ENCODE measurements around the gene EPS8.

DNA sequence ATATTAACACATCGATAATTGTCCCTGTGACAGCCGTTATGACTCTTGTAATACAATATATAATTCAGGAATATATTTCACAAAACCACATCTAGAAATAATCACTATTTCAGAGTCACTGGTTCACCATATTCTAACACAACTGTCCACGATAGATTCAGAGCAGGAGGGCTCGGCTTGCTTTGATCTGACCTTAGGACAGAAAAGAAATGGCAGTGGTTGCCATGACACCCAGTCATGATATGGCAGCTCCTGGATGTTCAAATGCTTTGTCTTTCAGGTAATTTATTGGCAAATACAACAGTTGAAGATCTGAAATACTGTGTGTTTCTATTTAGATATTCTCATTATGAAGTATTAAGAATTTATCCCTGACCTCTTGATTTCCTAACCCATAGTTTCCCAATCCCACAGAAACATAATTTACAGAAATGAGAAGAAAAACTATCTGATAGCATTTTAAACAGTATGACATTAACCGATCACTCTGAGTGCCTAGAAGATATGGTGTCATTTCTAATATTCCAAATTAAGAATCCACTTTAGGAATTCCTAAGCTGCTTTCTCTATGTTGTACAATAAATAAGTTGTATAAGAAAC lies 116.4 kb downstream of the EPS8 start:
- TF ChIP-seq, protein P1, sequence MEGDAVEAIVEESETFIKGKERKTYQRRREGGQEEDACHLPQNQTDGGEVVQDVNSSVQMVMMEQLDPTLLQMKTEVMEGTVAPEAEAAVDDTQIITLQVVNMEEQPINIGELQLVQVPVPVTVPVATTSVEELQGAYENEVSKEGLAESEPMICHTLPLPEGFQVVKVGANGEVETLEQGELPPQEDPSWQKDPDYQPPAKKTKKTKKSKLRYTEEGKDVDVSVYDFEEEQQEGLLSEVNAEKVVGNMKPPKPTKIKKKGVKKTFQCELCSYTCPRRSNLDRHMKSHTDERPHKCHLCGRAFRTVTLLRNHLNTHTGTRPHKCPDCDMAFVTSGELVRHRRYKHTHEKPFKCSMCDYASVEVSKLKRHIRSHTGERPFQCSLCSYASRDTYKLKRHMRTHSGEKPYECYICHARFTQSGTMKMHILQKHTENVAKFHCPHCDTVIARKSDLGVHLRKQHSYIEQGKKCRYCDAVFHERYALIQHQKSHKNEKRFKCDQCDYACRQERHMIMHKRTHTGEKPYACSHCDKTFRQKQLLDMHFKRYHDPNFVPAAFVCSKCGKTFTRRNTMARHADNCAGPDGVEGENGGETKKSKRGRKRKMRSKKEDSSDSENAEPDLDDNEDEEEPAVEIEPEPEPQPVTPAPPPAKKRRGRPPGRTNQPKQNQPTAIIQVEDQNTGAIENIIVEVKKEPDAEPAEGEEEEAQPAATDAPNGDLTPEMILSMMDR (IDR thresholded peaks at IDR 0.05; ENCODE audit: low read length): no peak
- TF ChIP-seq EZH2 (IDR thresholded peaks at IDR 0.05; ENCODE audit: borderline replicate concordance, low read length): no peak

All from OCI-LY1 (cell line).